CD4-positive, alpha-beta T cell treated with Interleukin-21 for 1 hour (primary cell): ENCODE data around the gene ENO1.
A peak's percentile ranks its signal among the peaks of the same experiment; 100 is the strongest.
"Not testable (repeated sequence)": the region's sequence is repeated elsewhere in the genome, so short reads cannot be mapped to it uniquely, and the experiment has no call there.

Experiments
- DNase-seq: peaks from one replicate; pipeline ENCODE4 v3.0.0-alpha.2; 2020

Gene ENO1

DNA sequence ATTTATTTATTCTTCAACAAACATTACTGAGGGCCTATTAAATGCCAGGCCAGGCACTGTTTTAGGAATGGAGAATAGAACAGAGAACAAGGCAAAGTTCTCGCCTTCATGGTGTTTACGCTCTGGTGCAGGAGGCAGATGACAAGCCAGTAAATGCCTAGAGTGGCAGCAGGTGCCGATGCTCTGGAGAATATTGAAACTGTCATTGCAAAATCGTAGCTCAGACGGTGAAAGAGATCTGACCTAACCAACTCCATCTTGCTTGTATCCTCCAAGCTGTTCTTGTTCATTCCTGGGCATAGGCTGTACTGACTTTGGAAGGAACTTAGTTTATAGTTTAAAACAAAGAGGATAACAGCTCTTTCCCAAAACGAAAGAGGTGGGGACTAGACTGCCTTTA is 13.5 kb upstream of the ENO1 start:
- DNase-seq: no peak

DNA sequence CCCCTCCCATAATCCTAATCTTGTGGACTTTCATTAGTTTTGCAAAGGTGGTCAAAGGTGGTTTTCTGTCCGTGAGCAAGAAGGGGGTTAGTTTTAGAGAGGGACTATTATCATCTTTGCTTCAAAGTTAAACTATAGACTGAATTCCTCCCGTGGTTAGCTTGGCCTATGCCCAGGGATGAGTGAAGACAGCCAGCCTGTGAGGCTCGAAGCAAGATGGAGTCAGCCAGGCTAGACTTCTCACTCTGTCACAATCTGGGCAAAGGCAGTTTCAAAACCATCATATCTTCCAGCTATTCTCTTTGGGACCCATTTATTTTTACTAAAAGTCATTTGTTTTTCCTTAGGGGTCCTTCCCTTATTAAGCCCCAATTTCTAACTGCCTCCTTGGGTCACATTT is 12.9 kb upstream of the ENO1 start:
- no peak for DNase-seq

DNA sequence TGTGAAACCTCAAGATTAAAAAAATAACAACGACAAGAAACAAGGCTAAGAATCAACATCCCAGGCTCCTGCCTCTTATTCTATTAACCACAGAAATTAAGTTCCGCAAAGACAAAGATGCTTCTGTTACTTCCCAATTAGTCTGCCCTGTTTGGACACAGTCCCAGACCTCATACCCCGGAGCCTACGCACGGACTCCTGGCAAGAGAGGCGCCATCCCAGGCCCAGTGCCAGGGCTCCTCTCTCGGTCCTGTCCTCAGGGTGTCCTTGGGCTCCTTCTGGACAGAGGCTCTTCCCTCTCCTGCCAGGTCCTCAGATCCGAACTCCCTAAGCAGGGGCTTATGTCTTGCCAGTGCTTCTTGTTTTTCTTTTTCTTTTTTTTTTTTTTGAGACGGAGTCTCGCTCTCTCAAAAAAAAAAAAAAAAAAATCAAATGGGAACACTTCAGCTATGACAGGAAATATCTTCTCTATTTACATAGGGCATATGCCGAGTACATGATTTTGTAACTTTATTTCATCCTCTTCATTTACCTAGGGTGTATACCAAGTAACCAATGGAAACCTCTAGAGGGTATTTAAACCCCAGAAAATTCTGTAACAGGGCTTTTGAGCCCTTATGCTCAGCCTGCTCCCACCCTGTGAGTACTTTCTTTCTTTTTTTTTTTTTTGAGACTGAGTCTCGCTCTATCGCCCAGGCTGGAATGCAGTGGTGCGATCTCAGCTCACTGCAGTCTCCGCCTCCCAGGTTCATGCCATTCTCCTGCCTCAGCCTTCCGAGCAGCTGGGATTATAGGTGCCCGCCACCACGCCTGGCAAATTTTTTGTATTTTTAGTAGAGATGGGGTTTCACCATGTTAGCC is 11.7 kb upstream of the ENO1 start:
- DNase-seq: no peak

DNA sequence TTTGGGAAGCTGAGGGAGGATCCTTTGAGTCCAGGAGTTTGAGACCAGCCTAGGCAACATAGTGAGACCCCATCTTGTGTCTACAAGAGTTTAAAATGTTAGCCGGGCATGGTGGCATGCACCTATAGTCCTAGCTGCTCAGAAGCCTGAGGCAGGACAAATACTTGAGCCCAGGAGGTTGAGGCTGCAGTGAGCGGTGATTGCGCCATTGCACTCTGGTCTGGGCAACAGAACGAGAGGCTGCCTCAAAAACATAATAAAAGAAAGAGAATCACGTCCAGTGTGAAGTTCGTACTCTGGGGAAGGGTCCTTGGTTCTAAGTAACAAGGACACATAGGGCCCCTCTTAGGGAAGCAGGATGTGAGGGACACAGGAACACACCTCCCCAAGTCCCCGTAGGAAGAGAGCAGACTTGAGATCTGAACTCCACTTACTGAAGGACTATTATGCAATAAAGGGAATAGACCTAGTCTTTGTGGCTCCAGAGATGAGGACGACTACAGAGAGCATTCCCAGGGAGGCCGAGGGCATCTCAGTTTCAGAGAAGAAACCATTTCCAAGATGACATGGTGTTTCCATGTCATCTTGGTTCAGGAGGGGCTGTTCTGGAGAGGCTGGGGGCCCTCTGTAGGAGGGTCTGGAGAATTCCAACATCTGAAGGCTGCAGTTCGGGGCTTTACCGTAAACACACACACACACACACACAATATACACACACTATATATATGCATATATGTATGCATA is 10.8 kb upstream of the ENO1 start:
- no peak for DNase-seq

DNA sequence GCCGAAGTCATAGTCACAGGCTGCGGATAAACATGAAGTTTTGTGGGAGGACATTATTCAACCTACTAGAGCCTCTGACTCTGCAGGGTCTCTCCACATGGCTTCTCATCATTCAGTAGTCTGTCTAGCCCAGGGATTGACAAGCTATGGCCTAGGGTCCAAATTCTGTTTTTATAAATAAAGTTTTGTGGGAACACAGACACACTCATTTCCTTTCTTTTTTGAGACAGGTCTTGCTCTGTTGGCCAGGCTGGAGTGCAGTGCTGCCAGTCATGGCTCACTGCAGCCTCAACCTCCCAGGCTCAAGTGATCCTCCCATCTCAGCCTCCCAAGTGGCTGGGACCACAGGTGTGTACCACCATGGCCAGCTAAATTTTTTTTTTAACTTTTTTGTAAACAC is 8.1 kb upstream of the ENO1 start:
- no peak for DNase-seq

DNA sequence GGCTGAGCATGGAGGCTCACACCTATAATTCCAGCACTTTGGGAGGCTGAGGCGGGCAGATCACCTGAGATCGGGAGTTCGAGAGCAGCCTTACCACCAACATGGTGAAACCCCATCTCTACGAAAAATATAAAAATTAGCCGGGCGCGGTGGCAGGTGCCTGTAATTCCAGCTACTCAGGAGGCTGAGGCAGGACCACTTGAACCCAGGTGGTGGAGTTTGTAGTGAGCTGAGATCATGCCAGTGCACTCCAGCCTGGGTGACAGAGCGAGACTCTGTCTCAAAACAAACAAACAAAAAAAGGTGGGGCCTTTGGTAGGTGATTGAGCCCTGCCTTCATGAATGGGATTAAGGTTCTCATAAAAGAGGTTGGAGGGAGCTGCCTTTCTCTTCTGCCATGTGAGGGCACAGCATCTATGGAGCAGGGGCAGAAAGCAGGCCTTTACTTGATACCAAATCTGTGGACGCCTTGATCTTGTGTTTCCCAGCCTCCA is 7.6 kb upstream of the ENO1 start:
- DNase-seq: not testable (repeated sequence)

DNA sequence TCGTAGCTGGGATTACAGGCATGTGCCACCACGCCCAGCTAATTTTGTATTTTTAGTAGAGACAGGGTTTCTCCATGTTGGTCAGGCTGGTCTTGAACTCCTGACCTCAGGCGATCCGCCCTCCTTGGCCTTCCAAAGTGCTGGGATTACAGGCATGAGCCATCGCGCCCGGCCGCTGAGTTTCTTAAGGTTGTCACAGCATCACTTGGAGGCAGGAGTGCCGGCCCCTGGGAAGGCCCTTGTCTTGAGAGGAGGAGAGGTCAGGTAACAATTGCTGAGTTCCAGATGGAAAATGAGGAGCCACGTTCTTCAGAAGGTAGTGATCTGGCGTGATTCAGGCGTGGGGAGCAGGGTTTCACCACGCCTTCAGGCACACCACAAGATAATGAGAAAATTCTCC is 5.6 kb upstream of the ENO1 start:
- DNase-seq: not testable (repeated sequence)

DNA sequence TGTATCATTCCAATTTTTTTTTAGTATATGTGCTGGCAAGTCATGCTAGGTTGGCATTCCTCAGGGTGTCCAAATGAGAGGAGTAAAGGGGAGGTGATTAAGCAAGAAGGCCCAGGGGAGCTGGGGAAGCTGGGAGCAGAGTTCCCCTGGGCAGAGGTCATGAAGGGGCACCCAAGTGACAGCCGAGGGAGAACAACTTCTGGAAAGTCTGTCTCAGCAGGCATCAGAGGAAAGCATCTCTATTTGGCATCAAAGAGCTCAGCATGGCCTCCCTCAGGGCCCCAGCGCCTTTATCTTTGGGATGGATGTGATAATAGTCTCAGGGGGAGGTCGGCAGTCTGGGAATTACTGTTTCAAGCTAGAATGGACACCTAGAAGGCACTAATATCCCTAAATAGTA is 5.0 kb upstream of the ENO1 start:
- DNase-seq: no peak

DNA sequence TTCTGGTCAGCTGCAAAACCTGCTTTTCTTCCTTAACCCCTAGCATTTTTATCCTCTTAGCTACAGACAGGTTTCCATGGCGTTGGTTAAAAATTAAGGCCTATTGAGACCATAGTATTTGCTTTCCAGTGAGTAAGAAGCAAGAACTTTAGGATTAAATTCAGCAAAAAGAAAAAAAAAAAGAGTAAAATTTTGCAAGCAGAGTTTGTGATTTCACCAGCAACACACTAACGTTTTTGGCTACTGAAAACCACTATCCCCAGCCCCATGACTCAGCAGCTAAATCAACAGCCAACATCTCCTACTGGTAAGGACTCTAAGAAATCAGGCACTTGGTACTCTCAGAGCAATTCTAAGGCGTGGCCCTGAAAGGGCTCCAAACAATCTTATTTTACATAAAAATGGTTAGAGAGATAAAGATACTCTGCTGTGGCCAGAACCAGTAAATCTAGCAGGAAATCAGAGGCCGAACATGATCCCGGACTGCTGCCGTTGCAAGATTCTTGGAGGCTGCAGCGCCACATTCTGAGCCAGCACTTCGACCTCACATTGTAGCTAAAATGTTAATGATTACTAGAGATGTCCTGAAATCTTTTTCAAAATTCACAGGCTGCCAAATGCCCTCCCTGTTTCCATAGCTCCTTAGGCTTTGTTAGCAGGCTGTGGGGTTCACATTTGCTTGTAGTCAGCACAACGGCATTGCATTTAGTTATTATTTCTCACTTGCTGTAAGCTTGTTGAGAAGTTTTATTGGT is 1.6 kb upstream of the ENO1 start:
- DNase-seq: peak; percentile 22

DNA sequence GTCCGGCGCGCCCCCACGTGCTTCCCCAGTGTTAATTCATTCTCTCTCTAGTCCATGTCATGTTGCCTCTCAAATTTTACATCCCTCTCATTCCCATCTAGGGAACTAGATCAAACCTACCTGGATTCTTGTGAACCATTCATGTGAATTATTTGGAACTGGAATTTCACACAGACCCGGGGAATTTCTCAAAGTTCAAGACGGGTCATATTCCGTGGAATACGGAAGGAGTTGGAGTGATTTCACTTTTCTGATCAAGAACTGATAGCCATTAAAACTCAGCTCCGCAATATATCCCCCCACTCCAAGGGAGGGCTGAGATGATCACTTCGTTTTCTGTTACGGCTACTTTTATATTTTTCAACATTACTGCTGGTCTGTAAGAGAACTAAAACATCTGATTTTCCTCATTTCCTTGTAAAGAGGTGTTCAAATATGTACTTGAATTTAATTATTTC is 1.0 kb upstream of the ENO1 start:
- DNase-seq: no peak

DNA sequence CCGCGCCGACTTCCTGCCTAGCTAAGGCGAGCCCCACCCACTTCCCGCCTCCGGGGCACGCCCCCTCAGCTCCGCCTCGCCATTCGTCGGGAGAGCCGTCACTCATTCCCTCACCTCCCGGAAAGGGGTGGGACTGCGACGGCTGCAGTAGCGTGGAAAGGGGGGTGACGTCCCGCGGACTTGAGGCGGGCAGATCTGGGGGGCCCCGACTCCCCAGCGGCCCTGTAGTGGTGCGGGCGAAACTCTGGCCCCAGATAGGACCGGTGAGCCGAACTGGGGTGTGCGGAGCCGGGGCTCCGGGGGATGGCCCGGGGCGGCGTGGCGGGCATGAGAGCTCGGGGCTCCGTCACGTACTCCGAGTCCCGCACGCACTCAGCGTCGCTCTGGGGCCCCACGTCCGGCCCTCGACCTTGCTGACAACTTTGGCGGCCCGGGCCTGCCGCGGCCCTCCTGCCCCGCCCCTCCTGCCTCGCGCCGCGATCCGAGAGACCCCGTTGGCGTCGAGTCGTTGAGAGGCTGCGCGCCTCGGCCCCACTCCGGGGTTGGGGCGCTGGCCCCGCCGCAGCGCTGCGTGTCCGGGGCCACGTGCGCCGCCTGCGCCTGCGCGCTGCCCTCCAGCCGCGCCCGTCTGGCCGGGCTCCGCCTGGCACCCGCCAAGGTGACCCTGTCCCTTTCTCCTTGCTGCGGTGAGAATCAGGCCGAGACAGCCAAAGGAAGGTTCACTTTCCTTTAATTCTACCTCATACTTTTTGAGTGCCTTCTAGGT is 395 bp upstream of the ENO1 start:
- DNase-seq: peak; percentile 98

DNA sequence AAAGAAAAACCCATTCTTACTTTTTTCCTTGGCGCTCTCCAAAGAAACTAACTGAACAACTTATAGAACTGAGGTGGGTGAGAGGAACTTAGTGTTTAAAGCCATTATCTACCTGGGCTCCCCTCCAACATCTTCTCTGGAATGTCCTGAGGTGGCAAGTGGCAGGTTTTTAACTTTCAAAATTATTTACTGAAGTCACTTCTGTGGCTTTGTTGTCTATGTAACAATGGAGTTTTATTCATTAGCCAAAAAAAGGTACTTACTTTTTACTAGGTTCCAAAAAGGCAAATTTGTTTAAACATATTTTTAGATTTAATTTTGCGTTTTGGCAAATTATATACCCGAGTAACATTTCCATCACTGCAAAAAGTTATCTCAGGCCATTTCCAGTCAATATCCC is 2.4 kb downstream of the ENO1 start:
- no peak for DNase-seq

DNA sequence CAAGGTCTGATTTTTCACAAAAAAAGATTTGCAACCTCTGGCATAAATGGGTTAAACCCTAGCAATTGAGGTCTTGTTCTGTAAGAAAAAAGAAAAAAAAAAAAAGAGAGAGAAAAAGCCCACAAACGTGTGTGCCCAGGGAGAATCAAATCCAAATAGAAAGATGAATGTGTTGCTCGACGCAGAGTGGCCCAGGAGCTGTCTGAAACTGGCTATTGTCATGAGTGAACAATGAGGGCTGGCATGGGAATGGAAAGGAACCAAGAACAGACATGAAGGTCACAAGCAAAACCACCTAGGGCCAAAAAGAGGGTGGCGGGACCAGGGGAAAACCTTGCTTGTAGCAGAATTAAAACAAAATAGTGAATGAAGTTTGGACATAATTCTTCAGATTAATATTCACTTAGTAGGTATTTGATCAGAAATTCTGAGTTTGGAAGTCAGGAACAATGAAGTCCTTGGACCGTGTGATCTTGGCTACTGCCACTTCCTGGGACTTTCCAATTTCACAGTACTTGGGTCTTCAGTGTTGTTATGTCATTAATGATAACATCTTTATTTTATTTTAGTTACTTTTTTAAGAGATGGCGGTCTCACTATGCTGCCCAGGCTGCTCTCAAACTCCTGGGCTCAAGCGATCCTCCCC is 3.1 kb downstream of the ENO1 start:
- DNase-seq: peak; percentile 55

DNA sequence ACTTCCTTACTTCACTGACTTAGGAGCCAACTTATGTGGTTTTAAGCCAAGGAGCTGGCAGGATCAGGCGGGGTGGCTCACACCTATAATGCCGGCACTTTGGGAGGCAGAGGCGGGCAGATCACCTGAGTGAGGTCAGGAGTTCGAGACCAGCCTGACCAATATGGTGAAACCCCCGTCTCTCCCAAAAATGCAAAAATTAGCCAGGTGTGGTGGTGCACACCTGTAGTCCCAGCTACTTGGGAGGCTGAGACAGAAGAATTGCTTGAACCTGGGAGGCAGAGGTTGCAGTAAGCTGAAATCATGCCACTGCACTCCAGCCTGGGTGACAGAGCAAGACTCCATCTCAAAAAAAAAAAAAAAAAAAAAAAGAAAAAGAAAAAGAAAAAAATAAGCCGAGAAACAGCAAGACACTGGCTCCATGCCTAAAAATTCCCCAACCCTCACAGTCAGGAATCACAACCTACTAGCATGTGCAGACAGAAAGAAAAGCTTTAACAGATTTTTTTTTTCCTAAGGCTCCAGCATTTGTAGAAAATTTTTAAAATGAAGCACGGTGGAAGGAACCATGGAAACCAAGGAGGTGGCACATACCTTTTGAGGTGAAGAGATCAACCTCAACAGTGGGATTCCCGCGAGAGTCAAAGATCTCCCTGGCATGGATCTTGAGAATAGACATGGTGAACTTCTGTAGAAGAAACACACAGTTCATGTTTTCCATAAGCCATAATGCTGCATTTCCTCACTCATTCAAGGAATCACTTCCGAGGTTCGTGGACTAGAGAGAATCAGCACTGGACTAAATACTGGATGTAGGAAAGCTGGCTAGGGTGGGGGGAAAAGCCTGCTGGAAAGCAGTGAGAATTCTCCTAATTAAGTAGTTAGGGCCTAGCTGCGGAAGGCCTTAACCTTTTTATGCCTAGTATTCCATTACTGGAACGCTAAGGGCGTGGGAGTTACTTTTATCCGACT is 4.0 kb downstream of the ENO1 start:
- no peak for DNase-seq

DNA sequence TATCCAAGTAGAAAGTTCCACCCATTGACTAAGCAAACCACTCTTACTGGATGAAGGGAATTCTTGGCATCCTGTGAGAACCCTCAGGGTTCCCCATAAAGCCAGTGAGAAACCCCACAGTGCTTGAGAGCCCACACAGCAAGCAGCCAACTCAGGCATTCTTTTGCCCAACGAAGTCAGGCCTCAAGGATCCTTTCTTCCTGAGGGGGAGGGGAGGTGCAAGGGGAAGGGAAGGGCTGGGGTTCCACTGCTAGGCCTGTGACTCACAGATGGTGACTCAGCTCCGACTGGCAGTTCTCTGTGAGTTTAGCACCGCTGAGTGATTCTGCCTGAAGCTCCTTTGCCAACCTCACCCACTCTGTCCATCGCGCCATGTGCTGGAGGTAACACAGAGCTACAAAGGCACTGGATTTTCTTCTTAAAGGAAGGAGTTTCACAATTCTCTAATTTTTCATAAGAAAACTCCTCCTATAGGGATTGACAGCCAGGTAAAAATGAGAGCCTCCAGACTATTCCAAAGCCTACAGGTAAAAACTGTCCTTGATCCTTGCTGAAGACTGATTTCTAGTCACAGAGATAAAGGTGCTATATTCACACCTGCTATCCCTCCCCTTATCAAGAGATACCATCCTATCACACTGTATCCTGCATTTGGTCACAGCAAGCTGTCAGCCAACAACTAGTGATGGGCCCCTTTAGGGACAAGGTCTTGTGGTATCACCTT is 4.8 kb downstream of the ENO1 start:
- DNase-seq: peak; percentile 67

DNA sequence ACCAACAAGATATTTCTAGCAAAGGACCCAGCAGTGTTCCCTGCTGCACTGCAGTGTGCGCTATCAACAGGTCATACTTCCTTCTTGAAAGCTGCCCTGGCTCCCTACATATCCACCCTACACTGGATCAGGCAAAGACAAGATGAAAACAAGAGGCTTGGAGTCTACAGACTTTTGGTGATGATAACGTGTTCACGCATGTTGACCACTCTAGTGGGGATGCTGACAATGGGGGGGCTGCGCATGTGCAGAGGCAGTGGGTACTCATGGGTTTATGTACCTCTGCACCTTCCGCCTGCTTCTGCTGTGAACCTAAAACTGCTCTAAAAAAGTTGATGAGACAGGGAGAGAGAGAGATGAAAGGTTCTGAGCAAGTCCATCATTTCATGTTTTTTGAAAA is 5.5 kb downstream of the ENO1 start:
- DNase-seq: no peak

DNA sequence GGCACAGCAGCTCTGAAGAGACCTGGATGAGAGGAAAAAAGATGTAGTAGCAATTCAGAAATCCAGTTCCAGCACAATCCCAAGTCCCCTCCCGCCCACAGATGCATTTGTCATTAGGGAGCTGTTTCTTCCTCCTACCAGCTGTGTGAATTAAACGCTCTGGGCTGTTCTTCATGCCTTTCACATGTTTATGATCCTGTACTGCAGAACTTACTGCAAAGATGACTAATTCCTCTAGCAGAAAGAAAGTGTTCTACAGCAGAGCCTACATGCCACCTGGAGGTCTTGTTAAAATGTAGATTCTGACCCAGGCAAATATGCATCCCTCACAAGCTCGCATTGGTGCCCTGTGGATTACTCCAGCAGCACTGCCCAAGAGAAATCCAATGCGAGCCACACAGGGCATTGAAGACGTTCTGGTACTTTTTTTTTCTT is 6.5 kb downstream of the ENO1 start:
- DNase-seq: no peak

DNA sequence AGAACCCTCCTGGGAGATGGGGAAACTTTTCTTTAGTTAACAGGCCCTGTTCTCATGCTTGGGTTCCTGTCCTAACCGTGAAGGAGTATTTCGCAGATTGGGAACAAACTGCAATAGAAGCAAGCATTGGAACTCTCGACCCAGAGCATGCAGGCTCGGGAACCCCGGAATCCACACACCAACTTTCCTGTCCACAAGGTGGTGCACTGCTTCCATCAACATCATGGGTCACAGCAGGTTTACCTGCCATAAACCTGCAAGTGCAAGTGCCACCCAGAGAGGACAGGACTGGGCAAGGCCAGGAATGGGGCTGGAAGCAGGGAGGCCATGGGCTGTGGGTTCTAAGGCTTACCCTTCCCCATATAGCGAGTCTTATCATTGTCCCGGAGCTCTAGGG is 6.9 kb downstream of the ENO1 start:
- DNase-seq: peak; percentile 29

DNA sequence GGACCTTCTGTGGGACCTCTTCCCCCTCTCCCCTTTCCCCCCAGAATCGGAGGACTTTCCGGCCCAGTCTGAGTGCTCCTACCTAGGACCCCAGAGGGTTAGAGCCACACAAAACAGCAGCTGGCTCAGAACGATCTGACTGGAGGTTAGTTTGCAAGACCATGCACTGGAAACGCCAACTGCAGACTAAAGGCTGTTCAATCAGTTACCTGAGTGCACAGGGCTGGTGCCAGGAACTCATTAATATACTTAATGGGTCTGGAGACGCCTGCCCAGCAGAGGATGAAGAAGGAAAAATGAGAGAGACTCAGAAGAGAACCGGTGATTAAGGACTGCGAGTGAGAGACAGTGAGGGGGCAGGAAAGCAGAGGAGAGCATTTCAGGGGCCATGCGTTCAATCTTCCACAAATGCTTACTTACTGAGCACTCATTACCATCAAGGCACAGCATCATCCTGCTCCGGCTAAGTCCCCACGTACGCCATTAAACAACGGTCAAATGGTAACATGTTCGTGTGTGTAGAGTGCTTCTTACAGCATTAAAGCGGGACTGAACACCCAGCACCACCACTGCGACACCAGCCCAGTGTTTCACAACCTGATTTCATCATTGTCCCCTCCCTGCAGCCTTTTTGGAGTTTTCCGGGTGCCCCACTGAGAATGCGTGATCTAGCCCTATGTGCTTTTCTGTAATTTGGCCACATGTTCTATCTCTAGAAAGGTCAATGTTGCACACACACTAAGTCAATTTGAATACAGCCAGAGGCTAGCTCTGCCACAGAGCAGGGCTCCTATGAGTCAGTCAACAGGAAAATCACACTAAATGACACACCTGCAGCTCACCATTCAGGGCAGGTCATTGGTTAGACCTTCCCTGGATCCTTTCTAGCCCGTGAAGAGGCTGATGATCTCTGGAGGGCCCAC is 7.6 kb downstream of the ENO1 start:
- DNase-seq: no peak
